ENCODE data around the gene SKP1.

Gene SKP1

GRCh38 chr5:134143431-134143830 is 33.3 kb downstream of the SKP1 start:
- FAIRE-seq: no peak

- no peak for FAIRE-seq
These were observed 33.9 kb downstream of the SKP1 start for GRCh38 chr5:134142806-134143205.

DNA sequence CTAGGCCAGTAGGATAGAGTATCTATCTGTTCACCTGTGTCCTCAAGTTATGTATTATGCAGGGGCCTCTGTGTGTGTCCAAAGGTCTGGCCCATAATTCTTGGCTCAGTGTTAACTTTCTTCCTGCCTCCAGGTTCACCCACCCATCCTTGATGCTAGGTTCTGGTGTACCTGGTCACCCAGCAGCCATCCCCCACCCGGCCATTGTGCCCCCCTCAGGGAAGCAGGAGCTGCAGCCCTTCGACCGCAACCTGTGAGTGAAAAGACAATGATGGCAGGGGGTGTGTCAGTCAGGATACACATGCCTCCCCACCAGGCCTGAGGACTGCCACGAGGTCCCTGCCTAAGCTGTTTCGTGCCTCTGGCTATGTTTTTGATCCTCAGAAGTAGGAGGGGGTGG is 34.7 kb downstream of the SKP1 start:
- FAIRE-seq: no peak

- FAIRE-seq: no peak
These were observed 35.3 kb downstream of the SKP1 start for GRCh38 chr5:134141331-134142050.

DNA sequence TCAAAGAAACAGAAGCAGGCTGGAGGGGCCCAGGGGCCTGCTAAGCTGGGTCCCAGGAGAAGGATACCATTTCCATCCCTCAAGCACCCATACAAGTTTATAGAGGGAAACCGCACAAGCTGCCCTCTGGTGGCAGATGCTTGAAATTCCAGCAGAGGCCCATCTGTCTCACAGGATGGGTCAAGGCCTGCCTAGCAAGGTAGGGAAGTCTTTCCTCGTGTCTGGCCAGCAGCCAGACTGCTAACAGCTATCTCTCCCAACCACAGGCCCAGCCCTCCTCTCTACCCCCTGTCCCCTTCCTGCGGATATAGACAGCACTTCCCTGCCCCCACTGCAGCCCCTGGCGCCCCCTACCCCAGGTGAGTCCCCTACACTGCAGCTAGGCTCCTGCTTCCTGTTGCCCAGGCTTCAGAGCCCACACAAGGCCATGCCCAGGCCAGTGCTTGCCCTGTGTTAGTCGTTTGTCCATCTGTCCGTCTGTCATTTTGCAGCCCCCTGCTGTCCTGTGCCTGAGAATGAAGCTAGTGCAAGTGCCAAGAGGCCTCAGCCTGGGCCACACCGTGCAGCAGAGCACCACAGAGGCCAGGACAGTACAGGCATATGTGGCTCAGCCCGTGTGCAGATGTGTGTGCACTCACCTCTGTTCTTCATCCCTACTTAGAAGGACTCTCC is 36.1 kb downstream of the SKP1 start:
- no peak for FAIRE-seq

GRCh38 chr5:134139891-134140469 is 36.8 kb downstream of the SKP1 start:
- no peak for FAIRE-seq

DNA sequence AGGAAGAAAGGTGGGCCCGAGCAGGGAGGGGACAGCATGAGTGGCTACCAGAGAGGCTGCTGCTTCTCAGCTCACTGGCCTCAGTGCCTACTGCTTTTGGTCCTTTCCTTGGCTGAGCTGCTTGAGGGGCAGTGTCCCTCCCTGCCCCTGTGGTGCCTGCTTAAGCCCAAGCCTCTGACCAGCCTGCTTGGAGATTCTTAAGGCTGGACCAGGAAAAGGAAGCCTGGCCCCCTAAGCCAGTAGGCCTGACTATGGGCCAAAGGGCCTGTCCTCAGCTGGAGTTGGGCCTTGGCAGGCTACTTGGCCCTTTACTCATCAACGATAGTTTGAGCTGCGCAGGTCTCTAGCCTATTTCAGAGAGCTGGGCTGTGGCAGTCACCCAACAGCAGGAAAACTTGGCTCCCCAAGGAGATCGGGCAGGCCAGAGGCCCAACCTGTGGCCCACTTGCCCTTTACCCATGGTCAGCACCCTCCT is 37.3 kb downstream of the SKP1 start:
- FAIRE-seq: no peak

- FAIRE-seq: no peak
These were observed 38.1 kb downstream of the SKP1 start for GRCh38 chr5:134138416-134139376.

GRCh38 chr5:134136771-134137170 is 40.0 kb downstream of the SKP1 start:
- FAIRE-seq: no peak

DNA sequence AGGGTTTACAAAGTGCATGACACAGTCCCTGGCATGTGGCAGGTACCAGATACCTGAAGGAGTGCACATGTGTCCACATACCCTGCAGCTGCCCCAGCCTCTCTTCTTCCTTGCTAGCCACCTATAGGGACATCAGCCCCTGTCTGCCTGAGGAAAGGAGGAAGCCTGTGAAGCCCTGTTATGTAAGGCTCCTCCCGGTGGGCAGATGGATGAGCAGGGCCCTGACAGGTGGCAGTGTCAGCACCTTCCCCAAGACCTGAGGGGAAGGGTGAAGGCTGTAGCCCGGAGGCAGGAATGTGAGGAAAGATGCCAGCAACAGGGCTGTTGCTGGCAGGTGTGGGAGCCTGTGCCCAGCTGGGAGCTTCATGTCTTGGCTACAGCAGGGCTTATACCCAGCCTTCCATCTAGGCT is 40.5 kb downstream of the SKP1 start:
- FAIRE-seq: no peak

DNA sequence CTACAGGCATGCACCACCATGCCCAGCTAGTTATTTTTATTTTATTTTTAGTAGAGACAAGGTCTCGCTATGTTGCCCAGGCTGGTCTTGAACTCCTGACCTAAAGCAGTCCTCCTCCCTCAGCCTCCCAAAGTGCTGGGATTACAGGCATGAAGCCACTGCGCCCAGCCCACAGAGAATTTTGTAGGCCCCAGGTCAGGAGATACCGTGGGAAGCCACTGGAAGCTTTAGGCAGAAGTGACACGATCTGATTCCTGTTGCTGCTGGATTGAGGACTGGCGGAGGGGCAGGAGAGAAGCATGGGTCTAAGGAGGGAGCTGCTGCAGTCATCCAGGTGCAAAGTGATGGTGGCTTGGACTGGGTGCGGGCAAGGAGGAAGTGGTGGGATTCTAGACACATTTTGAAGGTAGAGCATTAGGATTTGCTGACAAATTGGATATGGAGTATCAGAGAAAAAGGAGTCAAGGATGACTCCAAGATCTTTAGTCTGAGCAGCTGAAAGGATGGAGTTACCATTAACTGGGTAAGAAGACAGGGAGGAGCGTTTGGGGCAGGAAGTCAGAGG is 41.6 kb downstream of the SKP1 start:
- no peak for FAIRE-seq

DNA sequence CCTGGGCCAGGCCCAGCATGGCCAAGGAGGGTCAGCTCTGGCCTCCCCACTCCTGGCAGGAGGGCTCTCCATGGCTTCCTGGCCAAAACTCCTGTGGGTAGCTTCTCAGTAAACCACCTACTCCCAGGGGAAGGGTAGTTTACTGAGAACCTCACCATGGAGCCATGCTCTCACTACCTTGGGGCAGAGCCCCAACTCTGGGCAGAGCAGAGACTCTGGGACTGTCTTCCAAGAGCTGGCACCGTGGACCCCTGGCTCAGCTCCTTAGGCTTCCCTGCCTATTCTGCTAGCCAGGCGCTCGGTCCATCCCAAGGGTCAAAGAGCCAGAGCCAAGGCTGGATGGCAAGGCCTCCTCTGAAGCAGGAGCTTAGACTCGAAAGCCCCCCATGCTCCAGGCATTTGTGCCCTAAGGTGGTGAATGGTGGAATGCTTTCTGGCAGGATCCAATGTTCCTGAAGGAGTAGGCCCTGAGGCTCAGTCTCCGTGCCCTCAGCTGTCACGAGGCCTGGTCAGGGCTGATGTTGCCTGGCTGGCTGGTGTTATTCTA is 42.7 kb downstream of the SKP1 start:
- no peak for FAIRE-seq

- FAIRE-seq: no peak
These were observed 43.4 kb downstream of the SKP1 start for GRCh38 chr5:134133188-134133994.

DNA sequence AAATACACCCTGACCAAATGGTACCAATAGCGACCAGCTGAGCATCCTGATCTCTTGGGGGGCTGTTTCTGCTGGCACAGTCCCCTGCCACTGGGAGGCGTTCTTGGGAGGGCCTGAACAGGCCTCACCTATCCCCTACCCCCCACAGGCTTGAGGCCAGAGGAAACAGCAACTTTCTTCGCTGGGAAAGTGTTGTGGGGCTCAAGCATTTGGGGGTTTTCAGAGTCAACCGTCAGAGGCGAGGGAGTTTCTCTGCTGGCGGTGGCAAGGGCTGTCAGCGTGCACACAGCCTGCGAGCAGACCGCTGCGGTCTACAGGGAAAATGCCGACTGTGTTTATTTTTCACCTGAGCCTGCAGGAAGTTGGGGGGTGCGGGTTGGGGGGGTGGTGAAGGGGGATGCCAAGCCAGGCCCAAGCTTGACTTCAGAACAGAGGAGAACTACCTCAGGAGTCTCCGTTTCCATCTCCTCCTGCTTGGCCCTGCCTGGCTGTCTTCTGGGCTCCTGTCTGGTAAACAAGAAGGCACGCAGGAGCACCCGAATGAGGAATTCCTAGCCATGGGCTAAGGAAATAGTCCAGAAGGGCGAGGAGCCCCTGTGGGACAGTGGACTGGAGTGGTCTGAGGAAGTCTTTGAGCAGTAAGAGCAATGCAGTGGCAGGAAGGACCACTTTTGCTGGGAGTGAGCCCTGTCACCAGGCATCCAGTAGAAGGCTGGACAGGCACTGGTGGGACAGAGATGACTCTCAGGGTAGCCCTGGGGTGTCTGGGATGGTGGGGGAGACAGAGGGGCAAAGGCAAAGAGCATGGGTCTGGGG is 44.2 kb downstream of the SKP1 start:
- no peak for FAIRE-seq

- FAIRE-seq: no peak
These were observed 45.0 kb downstream of the SKP1 start for GRCh38 chr5:134131578-134132350.

DNA sequence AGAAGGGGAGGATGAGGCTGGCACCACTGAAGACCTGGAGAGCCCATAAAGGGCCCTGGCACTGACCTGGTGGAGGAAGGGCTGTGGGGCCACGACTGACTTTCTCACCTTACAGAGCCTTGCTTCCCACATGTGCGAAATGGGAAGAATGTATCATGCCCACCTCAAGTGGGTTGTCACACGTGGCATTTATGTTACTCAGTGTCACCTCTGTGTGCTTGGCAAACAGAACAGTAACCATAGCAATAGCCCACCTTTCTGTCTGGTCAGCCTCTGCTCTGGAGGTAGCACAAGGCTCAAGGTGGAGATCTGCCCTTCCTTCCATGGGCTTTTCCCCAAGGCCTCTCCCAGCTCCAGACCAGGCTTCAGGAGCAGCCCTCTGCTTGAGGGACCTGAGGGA is 45.6 kb downstream of the SKP1 start:
- FAIRE-seq: no peak

- FAIRE-seq: no peak
These were observed 46.4 kb downstream of the SKP1 start for GRCh38 chr5:134130239-134130945.

GRCh38 chr5:134129411-134130238 is 47.1 kb downstream of the SKP1 start:
- no peak for FAIRE-seq

Measured in endometrium (tissue), 2 donors.